ENCODE measurements around the gene MIGA1. TPM values are rescaled to one million over a fixed set of nuclear protein-coding genes. Genes with fewer than 3 reads are reported as not detected.
A peak's percentile ranks its signal among the peaks of the same experiment; 100 is the strongest.

MIGA1 gene
- total and polyA plus RNA-seq, 9 of the 15 experiments (the other 6 are each of a cell fraction or from before 2014, with no cell fraction given), result 1.6 to 5.1 (median 2.9) TPM

DNA sequence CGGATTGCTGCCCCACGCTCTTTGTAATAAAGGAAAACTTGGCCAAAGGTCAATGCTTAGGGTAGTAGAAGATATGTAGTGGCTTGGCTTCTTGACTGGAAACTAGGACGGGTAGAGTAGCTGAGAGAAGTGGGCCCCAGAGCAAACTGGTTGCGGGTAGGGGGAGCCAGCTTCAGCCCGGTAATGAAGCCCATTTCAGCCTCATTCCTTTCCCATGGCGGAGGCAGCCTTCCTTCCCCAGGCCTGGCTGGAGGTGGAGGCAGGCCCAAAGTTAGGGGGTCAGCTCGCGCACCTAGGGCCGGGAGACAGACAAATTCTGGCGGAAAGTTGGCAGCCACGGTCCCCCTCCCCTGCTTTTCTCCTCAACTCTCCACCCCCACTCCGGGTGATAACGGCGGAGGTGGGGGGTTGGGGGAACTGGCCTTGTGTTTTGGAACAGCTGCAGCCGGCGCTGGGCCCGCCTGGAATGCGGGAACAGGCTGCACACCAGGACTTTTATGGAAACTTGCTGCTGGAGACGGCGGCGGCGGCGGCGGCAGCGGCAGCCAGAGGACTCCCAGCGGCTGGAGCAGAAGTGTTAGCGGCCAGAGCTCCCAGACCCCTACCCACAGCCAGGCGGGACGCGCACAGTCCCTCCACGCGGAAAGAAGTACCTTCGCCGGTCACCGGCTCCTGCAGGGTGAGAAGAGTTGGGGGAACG is 108.8 kb downstream of the MIGA1 start, which contains the start of gene NEXN (continued):
- TF ChIP-seq, protein P1, sequence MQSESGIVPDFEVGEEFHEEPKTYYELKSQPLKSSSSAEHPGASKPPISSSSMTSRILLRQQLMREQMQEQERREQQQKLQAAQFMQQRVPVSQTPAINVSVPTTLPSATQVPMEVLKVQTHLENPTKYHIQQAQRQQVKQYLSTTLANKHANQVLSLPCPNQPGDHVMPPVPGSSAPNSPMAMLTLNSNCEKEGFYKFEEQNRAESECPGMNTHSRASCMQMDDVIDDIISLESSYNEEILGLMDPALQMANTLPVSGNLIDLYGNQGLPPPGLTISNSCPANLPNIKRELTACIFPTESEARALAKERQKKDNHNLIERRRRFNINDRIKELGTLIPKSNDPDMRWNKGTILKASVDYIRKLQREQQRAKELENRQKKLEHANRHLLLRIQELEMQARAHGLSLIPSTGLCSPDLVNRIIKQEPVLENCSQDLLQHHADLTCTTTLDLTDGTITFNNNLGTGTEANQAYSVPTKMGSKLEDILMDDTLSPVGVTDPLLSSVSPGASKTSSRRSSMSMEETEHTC (IDR thresholded peaks at IDR 0.05), result no peak
- TF ChIP-seq, protein P2, sequence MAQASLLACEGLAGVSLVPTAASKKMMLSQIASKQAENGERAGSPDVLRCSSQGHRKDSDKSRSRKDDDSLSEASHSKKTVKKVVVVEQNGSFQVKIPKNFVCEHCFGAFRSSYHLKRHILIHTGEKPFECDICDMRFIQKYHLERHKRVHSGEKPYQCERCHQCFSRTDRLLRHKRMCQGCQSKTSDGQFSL (CRISPR knock-in tag; IDR thresholded peaks at IDR 0.05), result no peak
- TF ChIP-seq, protein P2 (tag; IDR thresholded peaks at IDR 0.05), result peak in 1 of 2 experiments; percentile 43; a peak in 1 of 4 replicates
- TF ChIP-seq, protein P3, sequence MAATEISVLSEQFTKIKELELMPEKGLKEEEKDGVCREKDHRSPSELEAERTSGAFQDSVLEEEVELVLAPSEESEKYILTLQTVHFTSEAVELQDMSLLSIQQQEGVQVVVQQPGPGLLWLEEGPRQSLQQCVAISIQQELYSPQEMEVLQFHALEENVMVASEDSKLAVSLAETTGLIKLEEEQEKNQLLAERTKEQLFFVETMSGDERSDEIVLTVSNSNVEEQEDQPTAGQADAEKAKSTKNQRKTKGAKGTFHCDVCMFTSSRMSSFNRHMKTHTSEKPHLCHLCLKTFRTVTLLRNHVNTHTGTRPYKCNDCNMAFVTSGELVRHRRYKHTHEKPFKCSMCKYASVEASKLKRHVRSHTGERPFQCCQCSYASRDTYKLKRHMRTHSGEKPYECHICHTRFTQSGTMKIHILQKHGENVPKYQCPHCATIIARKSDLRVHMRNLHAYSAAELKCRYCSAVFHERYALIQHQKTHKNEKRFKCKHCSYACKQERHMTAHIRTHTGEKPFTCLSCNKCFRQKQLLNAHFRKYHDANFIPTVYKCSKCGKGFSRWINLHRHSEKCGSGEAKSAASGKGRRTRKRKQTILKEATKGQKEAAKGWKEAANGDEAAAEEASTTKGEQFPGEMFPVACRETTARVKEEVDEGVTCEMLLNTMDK (IDR thresholded peaks at IDR 0.05; ENCODE audit: borderline replicate concordance, insufficient read depth, low read depth, low read length, poor library complexity, severe bottlenecking), result no peak
- TF ChIP-seq RBM15 (IDR thresholded peaks at IDR 0.05; ENCODE audit: insufficient read depth, low read length) (no peak), POLR2G (IDR thresholded peaks at IDR 0.05; ENCODE audit: low read depth, low read length) (peak; percentile 63), EP400 (IDR thresholded peaks at IDR 0.05) (0 out of 2 replicates have a peak, but pooled peaks have one; percentile 11), EGR1 (conservative IDR thresholded peaks at IDR 0.05) (0 out of 2 replicates have a peak, but pooled peaks have one; percentile 20), MXI1 (IDR thresholded peaks at IDR 0.05; ENCODE audit: low read depth, low read length) (no peak)
- TF ChIP-seq, protein P4, sequence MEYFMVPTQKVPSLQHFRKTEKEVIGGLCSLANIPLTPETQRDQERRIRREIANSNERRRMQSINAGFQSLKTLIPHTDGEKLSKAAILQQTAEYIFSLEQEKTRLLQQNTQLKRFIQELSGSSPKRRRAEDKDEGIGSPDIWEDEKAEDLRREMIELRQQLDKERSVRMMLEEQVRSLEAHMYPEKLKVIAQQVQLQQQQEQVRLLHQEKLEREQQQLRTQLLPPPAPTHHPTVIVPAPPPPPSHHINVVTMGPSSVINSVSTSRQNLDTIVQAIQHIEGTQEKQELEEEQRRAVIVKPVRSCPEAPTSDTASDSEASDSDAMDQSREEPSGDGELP (CRISPR knock-in tag; IDR thresholded peaks at IDR 0.05; ENCODE audit: borderline replicate concordance), result peak; percentile 50; the same call in 1 of the 2 replicates
- TF ChIP-seq, protein P5, sequence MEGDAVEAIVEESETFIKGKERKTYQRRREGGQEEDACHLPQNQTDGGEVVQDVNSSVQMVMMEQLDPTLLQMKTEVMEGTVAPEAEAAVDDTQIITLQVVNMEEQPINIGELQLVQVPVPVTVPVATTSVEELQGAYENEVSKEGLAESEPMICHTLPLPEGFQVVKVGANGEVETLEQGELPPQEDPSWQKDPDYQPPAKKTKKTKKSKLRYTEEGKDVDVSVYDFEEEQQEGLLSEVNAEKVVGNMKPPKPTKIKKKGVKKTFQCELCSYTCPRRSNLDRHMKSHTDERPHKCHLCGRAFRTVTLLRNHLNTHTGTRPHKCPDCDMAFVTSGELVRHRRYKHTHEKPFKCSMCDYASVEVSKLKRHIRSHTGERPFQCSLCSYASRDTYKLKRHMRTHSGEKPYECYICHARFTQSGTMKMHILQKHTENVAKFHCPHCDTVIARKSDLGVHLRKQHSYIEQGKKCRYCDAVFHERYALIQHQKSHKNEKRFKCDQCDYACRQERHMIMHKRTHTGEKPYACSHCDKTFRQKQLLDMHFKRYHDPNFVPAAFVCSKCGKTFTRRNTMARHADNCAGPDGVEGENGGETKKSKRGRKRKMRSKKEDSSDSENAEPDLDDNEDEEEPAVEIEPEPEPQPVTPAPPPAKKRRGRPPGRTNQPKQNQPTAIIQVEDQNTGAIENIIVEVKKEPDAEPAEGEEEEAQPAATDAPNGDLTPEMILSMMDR (IDR thresholded peaks at IDR 0.05 in 2 of 3, conservative IDR thresholded peaks at IDR 0.05 in 1 of 3; ENCODE audit: insufficient read depth in 2 of 3, low read depth in 1 of 3, low read length in 3 of 3), result no peak
- TF ChIP-seq, protein P6, sequence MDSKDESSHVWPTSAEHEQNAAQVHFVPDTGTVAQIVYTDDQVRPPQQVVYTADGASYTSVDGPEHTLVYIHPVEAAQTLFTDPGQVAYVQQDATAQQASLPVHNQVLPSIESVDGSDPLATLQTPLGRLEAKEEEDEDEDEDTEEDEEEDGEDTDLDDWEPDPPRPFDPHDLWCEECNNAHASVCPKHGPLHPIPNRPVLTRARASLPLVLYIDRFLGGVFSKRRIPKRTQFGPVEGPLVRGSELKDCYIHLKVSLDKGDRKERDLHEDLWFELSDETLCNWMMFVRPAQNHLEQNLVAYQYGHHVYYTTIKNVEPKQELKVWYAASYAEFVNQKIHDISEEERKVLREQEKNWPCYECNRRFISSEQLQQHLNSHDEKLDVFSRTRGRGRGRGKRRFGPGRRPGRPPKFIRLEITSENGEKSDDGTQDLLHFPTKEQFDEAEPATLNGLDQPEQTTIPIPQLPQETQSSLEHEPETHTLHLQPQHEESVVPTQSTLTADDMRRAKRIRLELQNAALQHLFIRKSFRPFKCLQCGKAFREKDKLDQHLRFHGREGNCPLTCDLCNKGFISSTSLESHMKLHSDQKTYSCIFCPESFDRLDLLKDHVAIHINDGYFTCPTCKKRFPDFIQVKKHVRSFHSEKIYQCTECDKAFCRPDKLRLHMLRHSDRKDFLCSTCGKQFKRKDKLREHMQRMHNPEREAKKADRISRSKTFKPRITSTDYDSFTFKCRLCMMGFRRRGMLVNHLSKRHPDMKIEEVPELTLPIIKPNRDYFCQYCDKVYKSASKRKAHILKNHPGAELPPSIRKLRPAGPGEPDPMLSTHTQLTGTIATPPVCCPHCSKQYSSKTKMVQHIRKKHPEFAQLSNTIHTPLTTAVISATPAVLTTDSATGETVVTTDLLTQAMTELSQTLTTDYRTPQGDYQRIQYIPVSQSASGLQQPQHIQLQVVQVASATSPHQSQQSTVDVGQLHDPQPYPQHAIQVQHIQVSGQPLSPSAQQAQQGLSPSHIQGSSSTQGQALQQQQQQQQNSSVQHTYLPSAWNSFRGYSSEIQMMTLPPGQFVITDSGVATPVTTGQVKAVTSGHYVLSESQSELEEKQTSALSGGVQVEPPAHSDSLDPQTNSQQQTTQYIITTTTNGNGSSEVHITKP (IDR thresholded peaks at IDR 0.05; ENCODE audit: partially characterized antibody), result peak; percentile 32

All from K562 (cell line).